ENCODE measurements around the gene FLT3LG. TPM values are rescaled to one million over a fixed set of nuclear protein-coding genes. Genes with fewer than 3 reads are reported as not detected.
A peak's percentile ranks its signal among the peaks of the same experiment; 100 is the strongest.

Gene FLT3LG
- total RNA-seq, 2 experiments from 2014 or later, result 57.7 to 61.2 TPM

- no peak overlapping the region for H3K4me3 Mint-ChIP-seq
- ATAC-seq (no peak), DNase-seq (no peak)
- H3K4me1 Mint-ChIP-seq (ENCODE audit: low read depth), result peaks cover 9% of the 10 kb centered on the region
- ChIA-PET POLR2A (interaction anchor here (1.2 kb wide), 1 partner anchor 11 kb away, joined by 3 read pairs; no protein-coding TSS in a partner anchor), CTCF (no interaction called here)
- H3K27ac Mint-ChIP-seq, result no peak overlapping the region
- TF ChIP-seq CTCF (IDR thresholded peaks at IDR 0.05), result no peak
- intact Hi-C loops (cut with micrococcal nuclease), result no loop called here
- no peaks in the 10 kb centered on the region for H3K9me3 Mint-ChIP-seq
- H3K27me3 Mint-ChIP-seq, result no peaks in the 10 kb centered on the region
- peaks cover 16% of the 10 kb centered on the region for H3K36me3 Mint-ChIP-seq (ENCODE audit: low read depth)
These were observed 9.9 kb upstream of the FLT3LG start for GRCh38 chr19:49463960-49464740.

GRCh38 chr19:49465371-49465770 is 8.6 kb upstream of the FLT3LG start:
- ChIA-PET CTCF (no interaction called here), POLR2A (interaction anchor here (0.8 to 1.5 kb wide), 3 partner anchors 10 to 34 kb away, joined by 3 to 4 read pairs (median 4); no protein-coding TSS in a partner anchor)
- ATAC-seq (no peak), DNase-seq (no peak)
- H3K9me3 Mint-ChIP-seq, result no peaks in the 10 kb centered on the region
- TF ChIP-seq CTCF (IDR thresholded peaks at IDR 0.05), result no peak
- H3K36me3 Mint-ChIP-seq (ENCODE audit: low read depth), result peaks cover 11% of the 10 kb centered on the region
- H3K27ac Mint-ChIP-seq, result no peak overlapping the region
- H3K27me3 Mint-ChIP-seq, result no peaks in the 10 kb centered on the region
- intact Hi-C loops (cut with micrococcal nuclease), result no loop called here
- H3K4me1 Mint-ChIP-seq (ENCODE audit: low read depth), result peaks cover 17% of the 10 kb centered on the region
- H3K4me3 Mint-ChIP-seq, result no peak overlapping the region

GRCh38 chr19:49468199-49468598 is 5.8 kb upstream of the FLT3LG start:
- Mint-ChIP-seq H3K36me3 (ENCODE audit: low read depth) (peaks cover 11% of the 10 kb centered on the region), H3K27ac (peak overlapping the region; percentile 95), H3K4me3 (no peak overlapping the region), H3K27me3 (no peaks in the 10 kb centered on the region), H3K9me3 (no peaks in the 10 kb centered on the region), H3K4me1 (ENCODE audit: low read depth) (peaks cover 37% of the 10 kb centered on the region)
- ChIA-PET POLR2A (interaction anchor here (6.3 kb wide), 1 partner anchor 21 kb away, joined by 63 read pairs; the partner anchor contains the start of gene RPL13A), CTCF (interaction anchor here (2.8 to 3.1 kb wide), 2 partner anchors 13 to 16 kb away, joined by 15 to 22 read pairs; partner anchors contain the start of genes ALDH16A1 and PIH1D1)
- ATAC-seq, result no peak
- intact Hi-C loops (cut with micrococcal nuclease), result no loop called here
- no peak for TF ChIP-seq CTCF (IDR thresholded peaks at IDR 0.05)
- DNase-seq, result no peak

GRCh38 chr19:49468746-49469447 is 5.1 kb upstream of the FLT3LG start:
- TF ChIP-seq CTCF (IDR thresholded peaks at IDR 0.05), result no peak
- Mint-ChIP-seq H3K27me3 (no peaks in the 10 kb centered on the region), H3K9me3 (no peaks in the 10 kb centered on the region), H3K27ac (peak overlapping the region; percentile 95), H3K36me3 (ENCODE audit: low read depth) (peaks cover 11% of the 10 kb centered on the region), H3K4me1 (ENCODE audit: low read depth) (peaks cover 41% of the 10 kb centered on the region), H3K4me3 (peak overlapping the region; percentile 24)
- intact Hi-C loops (cut with micrococcal nuclease), result no loop called here
- DNase-seq (peak; percentile 89), ATAC-seq (peak; percentile 60)
- ChIA-PET POLR2A (interaction anchor here (1.2 to 6.3 kb wide), 3 partner anchors 15 to 27 kb away, joined by 3 to 63 read pairs (median 13); partner anchors contain the start of genes ALDH16A1, RPL13A and RPS11), CTCF (interaction anchor here (1.8 to 5.3 kb wide), 4 partner anchors 14 to 137 kb away, joined by 6 to 27 read pairs (median 18); partner anchors contain the start of genes ALDH16A1 and PIH1D1)

Measured in activated CD8-positive, alpha-beta T cell treated with anti-CD3 and anti-CD28 coated beads for 36 hours (primary cell).